A549 (cell line): ENCODE data around the gene APEX1. TPM values are rescaled to one million over a fixed set of nuclear protein-coding genes. Genes with fewer than 3 reads are reported as not detected.

Experiments
- ATAC-seq, 2 experiments: fragments of 200-7000 bp in 1 of 2; fragments of >200 bp in 1 of 2; cut with Nextera tagmentation in 1 of 2; cut with Tn5 transposase in 1 of 2; 3 replicates each; pipeline versions ENCODE4 v1.8.0 to v1.9.1; 2018 to 2020; ENCODE audit warnings: mild to moderate bottlenecking in 1 of 2, moderate library complexity in 1 of 2
- CTCF ChIA-PET: fragments of 300-600 bp; sonication (Branson Sonifier 250); formaldehyde crosslinking; extraction: SDS; loops from one replicate; lab custom pipeline; 2021; ENCODE audit warnings: antibody characterized with exemption, inconsistent platforms; lab: Yijun Ruan, JAX
- POLR2A ChIA-PET: fragments of 350-600 bp; formaldehyde crosslinking; extraction: SDS; loops from one replicate; lab custom pipeline; 2021; ENCODE audit warnings: antibody characterized with exemption, inconsistent platforms; lab: Yijun Ruan, JAX
- DNase-seq, 2 experiments: peaks; one replicate each; pipeline versions ENCODE4 v3.0.0 to v3.0.0-alpha.2; 2011 to 2016; ENCODE audit warnings: low read depth in 1 of 2, low spot score in 1 of 2
- FAIRE-seq: peaks from 2 replicates; lab custom pipeline; 2011; peaks lifted over from hg19 to GRCh38; lab: Jason Lieb, UNC
- H3K27ac ChIP-seq, 2 experiments: fragments of >200 bp; sonication (Bioruptor Twin); formaldehyde crosslinking; 3 replicates each; pipeline ENCODE4 v1.5.1; 2016 to 2017
- H3K4me1 ChIP-seq: fragments of >200 bp; sonication (Bioruptor Twin); formaldehyde crosslinking; 3 replicates; pipeline ENCODE4 v1.6.1; 2016
- H3K4me2 ChIP-seq: fragments of >200 bp; sonication (Bioruptor Twin); formaldehyde crosslinking; 3 replicates; pipeline ENCODE4 v1.6.1; 2016
- H3K4me3 ChIP-seq: fragments of >200 bp; sonication (Bioruptor Twin); formaldehyde crosslinking; 3 replicates; pipeline ENCODE4 v1.5.1; 2016
- H3K9me3 ChIP-seq: fragments of >200 bp; sonication (Bioruptor Twin); formaldehyde crosslinking; 3 replicates; pipeline ENCODE4 v1.6.1; 2016
- ATOH8 ChIP-seq: fragments of 250-450 bp; sonication (Bioruptor Pico); IDR thresholded peaks from 2 replicates; pipeline ENCODE4 v1.5.0; 2020; ENCODE audit warnings: low read depth, mild to moderate bottlenecking, moderate library complexity
- CHD4 ChIP-seq: fragments of 200-600 bp; sonication (generic); IDR thresholded peaks from 2 replicates; pipeline ENCODE4 v1.6.1; 2016; ENCODE audit warnings: antibody characterized with exemption, mild to moderate bottlenecking, borderline replicate concordance
- CTCF ChIP-seq: fragments of >200 bp; sonication (Bioruptor Twin); formaldehyde crosslinking; IDR thresholded peaks from 3 replicates; pipeline ENCODE4 v1.5.1; 2016
- EHMT2 ChIP-seq: fragments of 200-600 bp; sonication (generic); IDR thresholded peaks from 2 replicates; pipeline ENCODE4 v1.6.1; 2016; ENCODE audit warnings: antibody characterized with exemption, low read depth, mild to moderate bottlenecking, moderate library complexity
- FOSL2 ChIP-seq, 2 experiments: fragments of 450-650 bp in 1 of 2; fragments of >200 bp in 1 of 2; sonication (Bioruptor Twin) in 1 of 2; formaldehyde crosslinking; IDR thresholded peaks; 2 replicates each; pipeline versions ENCODE4 v1.5.0 to v1.6.1; 2016 to 2020; ENCODE audit warnings: mild to moderate bottlenecking in 1 of 2, moderate library complexity in 1 of 2
- HMGXB4 ChIP-seq: fragments of 250-450 bp; sonication (Bioruptor Pico); IDR thresholded peaks from 2 replicates; pipeline ENCODE4 v1.5.0; 2021; ENCODE audit warnings: mild to moderate bottlenecking, moderate library complexity, borderline replicate concordance
- JUN ChIP-seq, 2 experiments: fragments of >200 bp; sonication (Bioruptor Twin); formaldehyde crosslinking; IDR thresholded peaks; 2 replicates in 1 of 2; 3 replicates in 1 of 2; pipeline ENCODE4 v1.6.1; 2016 to 2017
- JUNB ChIP-seq: fragments of >200 bp; sonication (Bioruptor Twin); formaldehyde crosslinking; IDR thresholded peaks from 2 replicates; pipeline ENCODE4 v1.6.1; 2016
- KDM1A ChIP-seq: fragments of 200-600 bp; sonication (generic); IDR thresholded peaks from 2 replicates; pipeline ENCODE4 v1.6.1; 2016; ENCODE audit warnings: low read depth, mild to moderate bottlenecking
- KDM5A ChIP-seq: fragments of 200-600 bp; sonication (generic); IDR thresholded peaks from 2 replicates; pipeline ENCODE4 v1.6.1; 2016; ENCODE audit warnings: antibody characterized with exemption, mild to moderate bottlenecking
- PBX3 ChIP-seq: IDR thresholded peaks from 2 replicates; pipeline ENCODE4 v1.6.1; 2012
- POLR2AphosphoS2 ChIP-seq: conservative IDR thresholded peaks from 2 replicates; pipeline ENCODE4 v1.6.1; 2012; ENCODE audit warnings: low read length, improper control_type of control experiment, inconsistent platforms
- TP53 ChIP-seq: fragments of 250-450 bp; sonication (Bioruptor Pico); IDR thresholded peaks from 2 replicates; pipeline ENCODE4 v1.5.0; 2021; ENCODE audit warnings: mild to moderate bottlenecking, moderate library complexity
- USF2 ChIP-seq: fragments of 450-650 bp; IDR thresholded peaks from 2 replicates; pipeline ENCODE4 v1.6.1; 2014; ENCODE audit warnings: antibody characterized with exemption
- ZFP36 ChIP-seq: fragments of 450-650 bp; IDR thresholded peaks from 2 replicates; pipeline ENCODE4 v1.6.1; 2014; ENCODE audit warnings: borderline replicate concordance; ENCODE audit not compliant: partially characterized antibody
- ZSCAN20 ChIP-seq: fragments of 250-450 bp; sonication (Bioruptor Pico); IDR thresholded peaks from 2 replicates; pipeline ENCODE4 v1.8.0; 2022; ENCODE audit warnings: mild to moderate bottlenecking, moderate library complexity
- WGBS: methylation state at CpG from one replicate; pipeline ENCODE4 v1.1.6; 2017; ENCODE audit errors: missing lambda C conversion rate; 5-methylcytosine and 5-hydroxymethylcytosine counted together
- polyA plus RNA-seq, 4 experiments: library from polyadenylated mRNA; depleted of rRNA in 3 of 4; stranded (reverse); fragments of >200 nt; fragmentation: RNase III in 1 of 4; extraction: RNeasy Plus Mini Kit Qiagen cat#74134 plus additional on column Dnase treatment in 1 of 4; gene quantifications; 2 replicates in 3 of 4; 3 replicates in 1 of 4; pipeline ENCODE4 v1.2.3, GENCODE V29; 2011 to 2017

The APEX1 gene
- polyA plus RNA-seq, 2 of the 4 experiments (the other 2 are of a cell fraction): 312 to 324 TPM

GRCh38 chr14:20428010-20428365, 27.0 kb upstream of the APEX1 start (continued):
- TF ChIP-seq HMGXB4 (CRISPR knock-in tag): no peak
- TF ChIP-seq PBX3: no peak
- TF ChIP-seq KDM1A: no peak
- no peak for TF ChIP-seq POLR2AphosphoS2
- TF ChIP-seq, all 56 proteins: peak for 0

- WGBS: 59% methylated on average over 5 of the region's 5 CpGs
- ChIA-PET CTCF (interaction anchor here (0.9 to 3.8 kb wide), 2 partner anchors 14 to 17 kb away, joined by 3 to 31 read pairs; partner anchors contain the start of gene TEP1), POLR2A (interaction anchor here (1.0 kb wide), 1 partner anchor 33 kb away, joined by 3 read pairs; the partner anchor contains the start of gene PIP4P1)
- FAIRE-seq (no peak), ATAC-seq (no peak), DNase-seq (no peak)
- H3K9me3 ChIP-seq: no peaks in the 10 kb centered on the region
- H3K4me1 ChIP-seq: no peaks in the 10 kb centered on the region
- H3K4me2 ChIP-seq: no peak overlapping the region
- no peak overlapping the region for H3K27ac ChIP-seq
- no peak overlapping the region for H3K4me3 ChIP-seq
- TF ChIP-seq EHMT2: no peak
- TF ChIP-seq ZSCAN20 (CRISPR knock-in tag): no peak
- no peak for TF ChIP-seq ATOH8
- no peak for TF ChIP-seq KDM5A
- no peak for TF ChIP-seq CHD4
- no peak for TF ChIP-seq JUN (IDR thresholded peaks at IDR 0.05)
Measured at GRCh38 chr14:20428802-20429201, 26.2 kb upstream of the APEX1 start.

- TF ChIP-seq FOSL2 (IDR thresholded peaks at IDR 0.05): no peak
- TF ChIP-seq FOSL2 (CRISPR knock-in tag; IDR thresholded peaks at IDR 0.05): no peak
- no peak for TF ChIP-seq KDM5A
- no peak for TF ChIP-seq JUNB
- no peak for TF ChIP-seq ZFP36
- no peak for TF ChIP-seq TP53 (CRISPR knock-in tag)
- no peak for TF ChIP-seq CTCF
- TF ChIP-seq USF2: no peak
- DNase-seq (no peak), ATAC-seq (no peak), FAIRE-seq (no peak)
- Histone ChIP-seq H3K27ac (no peak overlapping the region), H3K4me1 (no peaks in the 10 kb centered on the region), H3K4me3 (no peak overlapping the region), H3K4me2 (no peak overlapping the region), H3K9me3 (no peaks in the 10 kb centered on the region)
- CTCF ChIA-PET: interaction anchor here (1.0 to 3.8 kb wide), 4 partner anchors 9 to 20 kb away, joined by 3 to 31 read pairs (median 3); partner anchors contain the start of gene TEP1
- 78% methylated on average over 23 of the region's 30 CpGs for WGBS
- POLR2A ChIA-PET: no interaction called here
Measured at GRCh38 chr14:20429801-20430669, 25.0 kb upstream of the APEX1 start.
